HepG2 (cell line): ENCODE data around the gene PLEKHN1. TPM values are rescaled to one million over a fixed set of nuclear protein-coding genes. Genes with fewer than 3 reads are reported as not detected.
A peak's percentile ranks its signal among the peaks of the same experiment; 100 is the strongest.

Experiments
- ATF1 ChIP-seq: IDR thresholded peaks from 2 replicates; pipeline ENCODE4 v1.6.1; 2016; ENCODE audit warnings: mild to moderate bottlenecking, control low read depth
- BCL6 ChIP-seq: IDR thresholded peaks from 2 replicates; pipeline ENCODE4 v1.6.1; 2016; ENCODE audit warnings: missing genetic modification reagents, missing compliant biosample characterization
- CBFB ChIP-seq: sonication (generic); formaldehyde crosslinking; IDR thresholded peaks from 2 replicates; pipeline ENCODE4 v1.4.0; 2020; ENCODE audit warnings: missing genetic modification reagents
- CENPT ChIP-seq: sonication (generic); formaldehyde crosslinking; IDR thresholded peaks from 2 replicates; pipeline ENCODE4 v1.8.0; 2022; ENCODE audit warnings: low read depth, mild to moderate bottlenecking, moderate library complexity, missing genetic modification reagents
- HNRNPH1 ChIP-seq: fragments of 200-400 bp; formaldehyde crosslinking; optimal IDR thresholded peaks from 2 replicates; pipeline ENCODE3; 2017; ENCODE audit warnings: mild to moderate bottlenecking, low read depth, low read length
- MAFG ChIP-seq: sonication (generic); formaldehyde crosslinking; IDR thresholded peaks from 2 replicates; pipeline ENCODE4 v1.5.1; 2020; ENCODE audit warnings: mild to moderate bottlenecking, missing genetic modification reagents
- MIER2 ChIP-seq: IDR thresholded peaks from 2 replicates; pipeline ENCODE4 v1.6.1; 2016; ENCODE audit warnings: missing biosample characterization, missing genetic modification reagents
- MTF1 ChIP-seq: sonication (generic); formaldehyde crosslinking; IDR thresholded peaks from 2 replicates; pipeline ENCODE4 v1.5.0; 2020; ENCODE audit warnings: missing genetic modification reagents
- NPAS2 ChIP-seq: sonication (generic); formaldehyde crosslinking; IDR thresholded peaks from 2 replicates; pipeline ENCODE4 v1.8.0; 2022; ENCODE audit warnings: mild to moderate bottlenecking, missing genetic modification reagents, borderline replicate concordance
- POGZ ChIP-seq: sonication (generic); formaldehyde crosslinking; IDR thresholded peaks from 2 replicates; pipeline ENCODE4 v1.4.0; 2020; ENCODE audit warnings: mild to moderate bottlenecking, missing genetic modification reagents
- POLR2A ChIP-seq, 2 experiments: IDR thresholded peaks; 2 replicates each; pipeline ENCODE4 v1.6.1; 2011; ENCODE audit warnings: low read depth in 2 of 2, low read length in 2 of 2, mild to moderate bottlenecking in 1 of 2, moderate library complexity in 1 of 2; ENCODE audit not compliant: insufficient read depth in 1 of 2
- RCOR2 ChIP-seq: IDR thresholded peaks from 2 replicates; pipeline ENCODE4 v1.6.1; 2016; ENCODE audit warnings: missing biosample characterization, missing genetic modification reagents
- REL ChIP-seq: sonication (generic); formaldehyde crosslinking; conservative IDR thresholded peaks from 2 replicates; pipeline ENCODE4 v1.8.0; 2022; ENCODE audit warnings: mild to moderate bottlenecking, missing genetic modification reagents, moderate library complexity
- SETDB1 ChIP-seq: sonication (generic); formaldehyde crosslinking; IDR thresholded peaks from 2 replicates; pipeline ENCODE4 v1.5.1; 2020; ENCODE audit warnings: missing genetic modification reagents, mild to moderate bottlenecking, borderline replicate concordance
- SKI ChIP-seq: fragments of 450-650 bp; IDR thresholded peaks from one replicate; pipeline ENCODE4 v1.6.1; 2018; ENCODE audit warnings: mild to moderate bottlenecking; ENCODE audit not compliant: partially characterized antibody
- SP5 ChIP-seq: IDR thresholded peaks from 2 replicates; pipeline ENCODE4 v1.6.1; 2016; ENCODE audit warnings: low read depth, borderline replicate concordance
- TRIM22 ChIP-seq: fragments of 450-650 bp; IDR thresholded peaks from 2 replicates; pipeline ENCODE4 v1.6.1; 2017
- UBTF ChIP-seq: sonication (generic); formaldehyde crosslinking; IDR thresholded peaks from 2 replicates; pipeline ENCODE4 v1.4.0; 2020; ENCODE audit warnings: mild to moderate bottlenecking, missing genetic modification reagents
- ZFP36 ChIP-seq: fragments of 150-350 bp; IDR thresholded peaks from 2 replicates; pipeline ENCODE4 v1.6.1; 2018; ENCODE audit warnings: borderline replicate concordance, low read length, low read depth; ENCODE audit not compliant: partially characterized antibody
- ZNF101 ChIP-seq: sonication (generic); formaldehyde crosslinking; IDR thresholded peaks from 2 replicates; pipeline ENCODE4 v1.4.0; 2020; ENCODE audit warnings: mild to moderate bottlenecking, low read depth, missing genetic modification reagents, borderline replicate concordance
- ZNF232 ChIP-seq: sonication (generic); formaldehyde crosslinking; IDR thresholded peaks from 2 replicates; pipeline ENCODE4 v1.4.0; 2020; ENCODE audit warnings: missing genetic modification reagents, borderline replicate concordance
- ZNF678 ChIP-seq: sonication (generic); formaldehyde crosslinking; IDR thresholded peaks from 2 replicates; pipeline ENCODE4 v1.4.0; 2020; ENCODE audit warnings: mild to moderate bottlenecking, missing genetic modification reagents
- ZNF781 ChIP-seq: sonication (generic); formaldehyde crosslinking; IDR thresholded peaks from 2 replicates; pipeline ENCODE4 v1.5.1; 2020; ENCODE audit warnings: borderline replicate concordance, mild to moderate bottlenecking, missing genetic modification reagents; ENCODE audit errors: not compliant biosample characterization
- polyA plus RNA-seq, 8 experiments: library from polyadenylated mRNA; depleted of rRNA in 3 of 8; stranded (reverse) in 7 of 8; unstranded in 1 of 8; fragments of >200 nt; fragmentation: Illumina TruSeq in 4 of 8; extraction: Trizol in 4 of 8; gene quantifications; 2 replicates each; pipeline versions ENCODE4 v1.2.1 to v1.2.3, GENCODE V29; 2011 to 2016; ENCODE audit warnings: low read depth in 4 of 8, missing spikeins in 1 of 8, mixed read lengths in 1 of 8; ENCODE audit not compliant: insufficient read depth in 1 of 8
- total RNA-seq, 5 experiments: library from RNA; depleted of rRNA; stranded (reverse); fragments of >200 nt; fragmentation: Illumina TruSeq; extraction: Trizol; gene quantifications; 2 replicates each; pipeline ENCODE4 v1.2.3, GENCODE V29; 2016; ENCODE audit warnings: low read depth in 1 of 5
- TF ChIP-seq, protein P1 (sequence below): sonication (generic); formaldehyde crosslinking; IDR thresholded peaks from 2 replicates; pipeline ENCODE4 v1.5.0; 2020; ENCODE audit warnings: mild to moderate bottlenecking, missing genetic modification reagents
- TF ChIP-seq, protein P2 (sequence below): sonication (generic); formaldehyde crosslinking; IDR thresholded peaks from 2 replicates; pipeline ENCODE4 v1.5.0; 2020; ENCODE audit warnings: missing genetic modification reagents, mild to moderate bottlenecking, borderline replicate concordance

The PLEKHN1 gene
- total and polyA plus RNA-seq, 2 of the 13 experiments (the other 11 are each of a cell fraction or from before 2014, with no cell fraction given): 0.42 to 0.58 TPM

DNA sequence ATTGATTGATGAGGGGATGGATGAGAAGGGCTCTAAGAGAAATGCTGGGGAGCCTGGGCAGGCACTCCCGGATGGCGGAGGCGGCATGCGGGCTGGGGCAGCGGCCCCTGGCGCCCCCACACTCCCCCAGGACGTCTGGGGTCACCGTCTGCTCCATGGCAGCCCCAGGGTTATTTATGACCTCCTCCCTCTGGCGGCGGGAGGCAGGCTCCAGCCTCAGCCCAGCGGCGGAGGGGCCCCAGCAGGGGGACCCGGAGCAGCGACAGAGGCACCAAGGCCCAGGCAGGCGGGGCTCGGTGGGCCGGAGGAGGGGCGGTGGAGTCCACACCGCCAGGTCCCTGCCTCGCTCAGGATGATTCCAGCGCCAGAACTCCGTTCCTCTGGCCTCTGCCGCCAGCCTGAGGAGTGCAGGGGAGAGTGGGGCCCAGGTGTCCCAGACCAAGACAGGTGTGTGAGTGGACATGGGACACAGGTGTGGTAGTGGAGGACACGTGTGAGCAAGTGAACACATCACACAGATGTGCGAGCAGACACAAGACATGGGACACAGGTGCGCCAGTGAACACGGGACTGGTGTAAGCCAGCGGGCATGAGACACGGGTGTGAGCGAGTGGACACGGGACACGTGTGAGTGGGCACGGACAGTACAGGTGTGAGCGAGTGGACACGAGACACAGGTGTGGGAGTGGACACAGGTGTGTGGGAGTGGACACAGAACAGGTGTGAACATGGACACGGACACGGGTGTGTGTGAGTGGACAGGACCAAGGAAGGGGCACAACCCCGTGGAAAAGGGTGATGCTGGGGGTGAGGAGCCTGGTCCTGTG is 45.1 kb upstream of the PLEKHN1 start (continued):
- TF ChIP-seq SKI (peak; percentile 88), NPAS2 (no peak), ZNF101 (CRISPR knock-in tag) (no peak), BCL6 (CRISPR knock-in tag) (peak; percentile 48), ZNF232 (CRISPR knock-in tag) (no peak), TRIM22 (no peak), SP5 (CRISPR knock-in tag) (peak; percentile 21; the same call in 1 of the 2 replicates), ZNF678 (CRISPR knock-in tag) (no peak), MAFG (no peak), CBFB (no peak), HNRNPH1 (no peak), REL (CRISPR knock-in tag) (no peak), POLR2A (IDR thresholded peaks at IDR 0.05; ENCODE audit: insufficient read depth in 1 of 2, low read depth in 2 of 2, low read length in 2 of 2) (no peak), UBTF (CRISPR knock-in tag) (peak; percentile 60), ZFP36 (no peak), ATF1 (CRISPR knock-in tag) (no peak), MTF1 (no peak), RCOR2 (no peak), CENPT (no peak), MIER2 (CRISPR knock-in tag) (no peak), ZNF781 (no peak), SETDB1 (CRISPR knock-in tag) (no peak), POGZ (CRISPR knock-in tag) (no peak)
- TF ChIP-seq, protein P1, sequence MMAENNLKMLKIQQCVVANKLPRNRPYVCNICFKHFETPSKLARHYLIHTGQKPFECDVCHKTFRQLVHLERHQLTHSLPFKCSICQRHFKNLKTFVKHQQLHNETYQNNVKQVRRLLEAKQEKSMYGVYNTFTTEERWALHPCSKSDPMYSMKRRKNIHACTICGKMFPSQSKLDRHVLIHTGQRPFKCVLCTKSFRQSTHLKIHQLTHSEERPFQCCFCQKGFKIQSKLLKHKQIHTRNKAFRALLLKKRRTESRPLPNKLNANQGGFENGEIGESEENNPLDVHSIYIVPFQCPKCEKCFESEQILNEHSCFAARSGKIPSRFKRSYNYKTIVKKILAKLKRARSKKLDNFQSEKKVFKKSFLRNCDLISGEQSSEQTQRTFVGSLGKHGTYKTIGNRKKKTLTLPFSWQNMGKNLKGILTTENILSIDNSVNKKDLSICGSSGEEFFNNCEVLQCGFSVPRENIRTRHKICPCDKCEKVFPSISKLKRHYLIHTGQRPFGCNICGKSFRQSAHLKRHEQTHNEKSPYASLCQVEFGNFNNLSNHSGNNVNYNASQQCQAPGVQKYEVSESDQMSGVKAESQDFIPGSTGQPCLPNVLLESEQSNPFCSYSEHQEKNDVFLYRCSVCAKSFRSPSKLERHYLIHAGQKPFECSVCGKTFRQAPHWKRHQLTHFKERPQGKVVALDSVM (CRISPR knock-in tag): peak; percentile 78; the same call in 1 of the 2 replicates
- TF ChIP-seq, protein P2, sequence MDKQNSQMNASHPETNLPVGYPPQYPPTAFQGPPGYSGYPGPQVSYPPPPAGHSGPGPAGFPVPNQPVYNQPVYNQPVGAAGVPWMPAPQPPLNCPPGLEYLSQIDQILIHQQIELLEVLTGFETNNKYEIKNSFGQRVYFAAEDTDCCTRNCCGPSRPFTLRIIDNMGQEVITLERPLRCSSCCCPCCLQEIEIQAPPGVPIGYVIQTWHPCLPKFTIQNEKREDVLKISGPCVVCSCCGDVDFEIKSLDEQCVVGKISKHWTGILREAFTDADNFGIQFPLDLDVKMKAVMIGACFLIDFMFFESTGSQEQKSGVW (CRISPR knock-in tag): no peak
